Stimulated activated CD4-positive, alpha-beta T cell treated with anti-CD3 and anti-CD28 coated beads, TNF-alpha, amount 100 ng/mL, for 4 hours (primary cell): ENCODE measurements around the gene HSPG2.
"Not testable (repeated sequence)": the region's sequence is repeated elsewhere in the genome, so short reads cannot be mapped to it uniquely, and the experiment has no call there.

ENCODE experiments used
- DNase-seq, 3 experiments: peaks; one replicate each; pipeline ENCODE4 v3.0.0-alpha.2; 2020; ENCODE audit warnings: low read depth in 3 of 3

The HSPG2 gene

DNA sequence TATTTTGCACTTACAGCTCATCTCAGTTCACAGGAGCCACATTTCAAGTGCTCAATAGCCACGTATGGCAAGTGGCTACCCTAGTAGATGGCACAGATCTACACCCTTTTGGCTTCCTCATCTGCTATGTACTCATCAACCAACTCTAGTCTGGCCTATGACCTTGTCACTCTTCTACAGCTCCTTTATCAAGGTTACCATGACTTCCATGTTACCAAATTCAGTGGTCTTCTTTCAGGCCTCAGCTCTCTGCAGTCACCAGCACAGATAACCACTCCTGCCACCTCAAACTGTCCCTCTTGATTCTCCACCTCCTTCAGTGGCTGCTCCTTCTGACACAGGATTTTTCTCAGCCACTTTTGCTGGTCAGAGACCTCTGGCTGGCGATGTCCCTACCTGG, 142.5 kb downstream of the HSPG2 start:
- no peak for DNase-seq

DNA sequence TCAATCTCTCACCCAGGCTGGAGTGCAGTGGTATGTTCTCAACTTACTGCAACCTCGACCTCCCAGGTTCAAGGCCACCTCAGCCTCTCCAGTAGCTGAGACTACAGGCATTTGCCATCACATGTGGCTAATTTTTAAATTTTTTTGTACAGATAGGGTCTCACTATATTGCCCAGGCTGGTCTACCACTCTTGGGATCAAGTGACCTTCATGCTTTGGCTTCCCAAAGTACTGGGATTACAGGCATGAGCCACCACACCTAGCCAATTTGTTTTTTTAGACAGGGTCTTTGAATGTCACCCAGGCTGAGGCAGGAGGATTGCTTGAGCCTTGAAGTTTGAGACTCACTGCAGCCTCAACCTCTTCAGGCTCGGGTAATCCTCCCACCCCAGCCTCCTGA, 144.0 kb downstream of the HSPG2 start:
- no peak for DNase-seq

DNA sequence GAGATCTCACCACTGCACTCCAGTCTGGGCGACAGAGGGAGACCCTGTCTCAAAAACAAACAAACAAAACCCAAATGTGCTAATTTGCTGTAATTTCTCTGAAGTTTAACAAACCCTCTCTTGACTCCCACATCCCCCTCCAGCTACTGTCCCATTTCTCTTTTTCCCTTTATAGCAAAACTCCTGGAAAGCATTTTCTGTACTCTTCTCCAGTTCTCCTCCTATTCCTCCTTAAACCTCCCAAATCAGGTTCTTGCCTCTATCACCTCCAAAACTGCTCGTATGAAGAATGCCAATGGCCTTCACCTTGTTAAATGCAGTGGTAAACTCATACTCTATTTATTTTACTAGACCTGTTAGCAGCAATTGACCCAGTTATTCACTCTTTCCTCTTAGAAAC, 150.5 kb downstream of the HSPG2 start:
- DNase-seq: no peak

DNA sequence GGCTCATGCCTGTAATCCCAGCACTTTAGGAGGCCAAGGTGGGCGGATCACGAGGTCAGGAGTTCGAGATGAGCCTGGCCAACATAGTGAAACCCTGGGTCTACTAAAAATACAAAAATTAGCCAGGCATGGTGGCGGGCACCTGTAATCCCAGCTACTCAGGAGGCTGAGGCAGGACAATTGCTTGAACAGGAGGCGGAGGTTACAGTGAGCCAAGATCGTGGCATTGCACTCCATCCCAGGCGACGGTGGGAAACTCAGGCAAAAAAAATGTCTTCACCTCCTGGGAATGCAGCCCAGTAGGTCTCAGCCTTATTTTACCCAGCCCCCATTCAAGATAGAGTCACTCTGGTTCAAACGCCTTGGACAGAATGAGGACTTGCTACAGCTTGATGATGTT, 151.3 kb downstream of the HSPG2 start:
- not testable (repeated sequence) for DNase-seq

DNA sequence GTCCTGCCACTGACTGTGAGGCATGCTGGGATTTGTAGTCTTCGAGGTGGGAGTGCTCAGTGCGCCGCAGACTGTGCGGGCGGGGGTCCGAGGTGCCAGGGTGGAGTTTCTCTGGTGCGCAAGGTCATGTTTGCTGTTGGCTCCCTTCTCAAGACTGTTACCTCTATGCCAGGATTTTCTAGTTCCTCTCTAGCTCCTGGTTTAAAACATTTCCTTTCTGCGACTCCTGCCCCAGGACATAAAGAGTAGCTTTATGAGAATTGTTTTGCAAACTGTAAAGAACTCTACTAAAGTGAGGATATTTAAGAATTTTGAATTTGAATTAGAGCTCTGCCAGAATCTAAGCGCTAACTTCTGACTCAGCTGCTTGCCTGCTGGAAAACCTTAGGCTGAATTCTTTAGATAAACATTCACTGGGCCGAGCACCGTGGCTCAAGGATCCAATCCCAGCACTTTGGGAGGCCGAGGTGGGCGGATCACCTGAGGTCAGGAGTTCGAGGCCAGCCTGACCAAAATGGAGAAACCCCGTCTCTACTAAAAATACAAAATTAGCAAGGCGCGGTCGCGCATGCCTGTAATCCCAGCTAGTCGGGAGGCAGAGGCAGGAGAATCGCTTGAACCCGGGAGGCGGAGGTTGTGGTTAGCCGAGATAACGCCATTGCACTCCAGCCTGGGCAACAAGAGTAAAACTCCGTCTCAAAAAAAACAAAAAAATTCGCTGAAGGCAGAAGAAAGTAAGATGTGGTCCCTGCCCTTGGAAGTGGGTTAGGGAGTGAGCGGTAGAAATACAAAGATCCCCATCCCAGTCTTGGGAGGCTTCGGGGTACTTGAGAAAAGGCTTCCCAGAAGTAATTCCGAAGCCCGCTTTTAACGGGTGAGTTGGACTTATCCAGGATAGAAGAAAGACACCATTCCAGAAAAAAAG, 153.2 kb downstream of the HSPG2 start:
- DNase-seq: no peak

DNA sequence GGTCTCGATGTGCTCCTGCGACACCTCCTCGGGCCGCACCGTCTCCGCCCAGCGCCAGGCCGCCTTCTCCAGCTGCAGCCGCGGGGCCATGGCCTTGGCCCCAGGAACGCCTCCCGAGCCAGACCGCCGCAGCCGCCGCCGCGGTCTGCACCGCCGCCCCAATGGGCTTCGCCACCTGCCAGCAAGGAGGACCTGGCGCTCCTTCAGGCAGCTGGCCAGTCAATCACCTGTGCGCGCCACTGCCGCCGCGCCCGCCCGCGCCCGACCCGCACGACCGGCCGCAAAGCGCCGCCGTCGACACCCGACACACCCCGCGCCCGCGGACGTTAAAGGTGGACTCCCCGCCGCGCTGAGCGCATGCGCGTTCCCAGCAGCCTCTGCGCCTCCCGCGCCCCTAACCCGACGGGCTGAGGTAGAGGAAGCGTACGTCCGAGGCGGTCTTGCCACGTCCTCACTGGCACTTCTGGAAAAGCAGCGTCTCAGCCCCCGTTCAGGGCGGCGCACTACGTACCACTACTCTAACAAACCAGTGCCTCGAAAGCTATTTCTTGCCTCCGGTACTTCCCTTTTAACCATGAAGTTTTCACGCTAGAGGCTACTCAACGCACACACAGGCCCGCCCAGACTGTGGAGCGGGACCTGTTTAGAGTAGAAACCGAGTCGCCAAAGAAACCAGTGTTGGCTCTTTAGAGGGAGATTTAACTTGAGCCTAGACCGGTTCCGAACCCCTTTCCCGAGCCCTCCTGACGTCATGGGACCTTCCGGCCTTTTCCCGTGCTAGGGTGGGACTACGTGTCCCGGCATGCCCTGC, 154.0 kb downstream of the HSPG2 start, which contains the start of gene USP48:
Gene USP48, minus strand, starts transcription at position 282 of the 811 bp plus-strand sequence. Its CDS starts 192 bp downstream, at position 90.
- peak; percentile 92 to 94 (median 92) for DNase-seq

DNA sequence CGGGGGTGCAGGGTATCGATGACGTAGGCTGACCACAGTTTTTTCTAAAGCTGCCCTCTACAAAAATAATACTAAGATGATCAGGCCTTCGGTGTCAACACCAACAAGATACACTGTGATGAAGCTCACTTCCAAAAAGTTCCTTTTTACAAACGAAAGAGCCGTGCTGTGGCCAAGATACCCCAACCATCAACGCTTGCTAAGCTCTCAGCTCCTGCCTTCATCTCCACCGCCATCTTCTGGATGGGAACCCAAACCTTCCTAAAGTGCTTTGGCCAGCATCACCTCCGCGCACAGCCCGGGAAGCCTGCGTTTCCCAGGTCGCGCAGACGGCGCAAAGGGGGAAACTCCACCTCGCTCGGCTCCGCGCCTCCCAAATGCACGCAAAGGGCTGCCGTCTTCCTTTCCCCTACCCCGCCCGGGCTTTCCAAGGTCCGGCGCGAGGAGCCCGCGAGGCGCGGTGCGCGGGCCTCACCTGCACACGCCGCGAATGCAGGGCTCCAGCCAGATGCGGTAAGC, 154.7 kb downstream of the HSPG2 start:
- DNase-seq: peak in 1 of 3 experiments; percentile 20

DNA sequence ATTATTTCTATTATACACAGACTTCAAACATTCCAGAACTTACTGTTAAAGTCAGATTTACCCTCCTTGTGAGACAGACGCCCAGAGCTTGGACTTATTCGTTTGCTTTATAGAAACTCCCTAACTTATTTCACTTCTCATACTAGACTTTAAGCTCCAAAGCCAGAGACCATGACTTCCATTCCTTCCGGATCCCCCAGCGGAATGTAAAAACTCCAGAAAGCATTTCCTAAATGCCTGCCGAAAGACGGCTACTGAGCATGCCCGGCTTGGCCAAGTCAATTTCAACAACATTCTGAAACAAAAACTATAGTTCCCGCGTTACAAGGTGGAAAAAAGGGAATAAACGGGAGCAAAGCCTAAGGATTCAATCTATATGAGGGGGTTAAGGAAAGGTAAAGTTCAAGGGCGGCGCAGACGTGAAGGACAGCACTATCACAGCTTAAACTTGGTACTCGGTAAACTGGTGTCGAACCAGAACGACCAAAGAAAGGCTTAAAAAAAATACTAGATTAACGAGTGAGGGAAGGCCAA, 155.2 kb downstream of the HSPG2 start:
- DNase-seq: peak in 1 of 3 experiments; percentile 8

DNA sequence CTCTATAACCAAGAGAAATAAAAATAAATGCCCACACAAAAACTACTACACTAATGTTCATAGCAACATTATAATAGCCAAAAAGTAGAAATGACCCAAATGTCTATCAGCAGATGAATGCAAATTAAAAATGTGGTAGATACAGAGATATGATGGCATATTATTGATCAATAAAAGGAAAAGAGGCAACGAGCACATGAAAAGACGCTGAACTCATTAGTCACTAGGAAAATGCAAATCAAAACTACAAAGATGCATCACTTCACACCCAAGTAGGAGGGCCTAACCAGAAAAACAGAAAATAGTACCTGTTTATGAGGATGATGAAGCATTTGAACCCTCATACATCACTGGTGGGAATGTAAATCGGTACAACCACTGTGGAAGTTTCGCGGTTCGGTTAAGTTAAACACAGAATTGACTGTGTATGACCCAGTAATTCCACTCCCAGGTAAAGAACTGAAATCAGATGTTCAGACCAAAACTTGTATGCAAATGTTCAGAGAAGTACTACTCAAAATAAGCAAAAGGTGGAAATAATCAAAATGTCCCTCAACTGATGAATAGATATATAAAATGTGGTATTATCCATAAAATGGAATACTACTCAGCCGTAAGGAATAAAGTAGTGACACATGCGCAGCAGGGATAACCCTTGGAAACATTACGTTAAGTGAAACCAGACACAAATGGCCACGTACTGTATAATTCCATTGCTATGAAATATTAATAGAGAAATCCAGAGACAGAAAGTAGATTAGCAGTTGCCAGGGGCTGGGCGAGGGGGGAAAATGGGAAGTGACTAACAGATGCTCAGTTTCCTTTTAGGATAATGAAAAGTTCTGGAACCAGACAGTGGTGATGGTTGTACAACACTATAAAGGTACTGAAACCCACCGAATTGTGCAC, 157.2 kb downstream of the HSPG2 start:
- peak in 1 of 3 experiments; percentile 9 for DNase-seq

DNA sequence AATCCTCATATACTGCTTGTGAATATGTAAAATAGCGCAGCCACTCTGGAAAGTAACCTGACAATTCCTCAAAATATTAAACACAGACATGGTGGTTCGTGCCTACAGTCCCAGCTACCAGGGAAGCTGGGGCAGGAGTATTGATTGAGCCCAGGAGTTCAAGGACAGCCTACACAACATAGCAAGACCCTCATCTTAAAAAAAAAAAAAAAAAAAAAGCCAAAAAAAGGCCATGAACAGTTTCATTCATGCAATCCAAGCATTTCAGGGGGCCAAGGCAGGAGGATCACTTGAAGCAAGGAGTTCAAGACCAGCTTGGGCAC, 158.7 kb downstream of the HSPG2 start:
- no peak for DNase-seq

DNA sequence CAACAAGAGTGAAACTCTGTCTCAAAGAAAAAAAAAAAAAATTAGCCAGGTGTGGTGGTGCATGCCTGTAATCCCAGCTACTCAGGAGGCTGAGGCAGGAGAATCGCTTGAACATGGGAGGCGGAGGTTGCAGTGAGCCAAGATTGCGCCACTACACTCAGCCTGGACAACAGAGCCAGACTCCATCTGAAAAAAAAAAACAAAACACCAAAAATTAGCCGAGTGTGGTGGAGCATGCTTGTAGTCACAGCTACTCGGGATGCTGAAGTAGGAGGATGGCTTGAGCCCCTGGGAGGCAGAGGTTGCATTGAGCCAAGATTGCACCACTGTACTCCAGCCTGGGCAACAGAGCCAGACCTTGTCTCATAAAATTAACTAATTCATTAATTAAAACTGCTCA, 160.2 kb downstream of the HSPG2 start:
- not testable (repeated sequence) for DNase-seq

DNA sequence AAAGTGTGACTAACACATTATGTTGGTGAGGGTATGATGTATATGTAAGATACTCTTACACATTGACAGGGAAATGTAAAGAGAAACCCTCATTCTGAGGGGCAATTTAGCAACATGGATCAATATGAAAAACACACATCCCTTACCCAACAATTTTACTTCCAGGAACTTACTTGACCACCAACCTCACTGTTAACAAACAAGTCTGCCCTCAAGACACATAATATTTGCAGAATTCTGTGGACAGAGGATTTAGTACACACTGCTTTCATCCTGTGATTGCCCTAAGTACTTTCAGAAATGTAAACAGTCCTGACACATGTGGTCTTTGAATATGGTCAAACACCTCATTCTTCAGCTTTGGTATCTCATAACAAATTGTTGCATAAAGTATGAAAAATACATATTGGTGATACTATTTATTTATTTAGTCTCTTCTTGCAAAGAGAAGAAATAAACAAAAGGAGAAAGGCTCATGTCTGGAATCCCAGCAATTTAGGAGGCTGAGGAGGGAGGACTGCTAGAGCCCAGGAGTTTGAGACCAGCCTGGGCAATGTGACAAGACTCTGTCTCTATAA, 161.0 kb downstream of the HSPG2 start:
- DNase-seq: no peak

DNA sequence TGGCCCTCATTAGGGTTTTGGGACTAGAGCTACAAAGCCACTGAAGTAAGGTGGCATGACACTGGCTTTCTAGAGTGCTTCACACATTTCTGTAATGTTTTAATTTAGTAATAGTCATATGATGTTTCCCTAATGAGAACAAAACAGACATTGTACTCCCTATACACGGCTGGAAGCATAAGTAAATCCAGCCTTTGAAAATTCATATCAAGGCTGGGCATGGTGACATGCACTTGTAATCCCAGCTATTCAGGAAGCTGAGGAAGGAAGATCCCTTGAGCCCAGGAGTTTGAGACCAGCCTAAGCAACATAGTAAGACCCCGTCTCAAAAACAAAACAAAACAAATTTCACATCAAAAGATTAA, 161.6 kb downstream of the HSPG2 start:
- no peak for DNase-seq

DNA sequence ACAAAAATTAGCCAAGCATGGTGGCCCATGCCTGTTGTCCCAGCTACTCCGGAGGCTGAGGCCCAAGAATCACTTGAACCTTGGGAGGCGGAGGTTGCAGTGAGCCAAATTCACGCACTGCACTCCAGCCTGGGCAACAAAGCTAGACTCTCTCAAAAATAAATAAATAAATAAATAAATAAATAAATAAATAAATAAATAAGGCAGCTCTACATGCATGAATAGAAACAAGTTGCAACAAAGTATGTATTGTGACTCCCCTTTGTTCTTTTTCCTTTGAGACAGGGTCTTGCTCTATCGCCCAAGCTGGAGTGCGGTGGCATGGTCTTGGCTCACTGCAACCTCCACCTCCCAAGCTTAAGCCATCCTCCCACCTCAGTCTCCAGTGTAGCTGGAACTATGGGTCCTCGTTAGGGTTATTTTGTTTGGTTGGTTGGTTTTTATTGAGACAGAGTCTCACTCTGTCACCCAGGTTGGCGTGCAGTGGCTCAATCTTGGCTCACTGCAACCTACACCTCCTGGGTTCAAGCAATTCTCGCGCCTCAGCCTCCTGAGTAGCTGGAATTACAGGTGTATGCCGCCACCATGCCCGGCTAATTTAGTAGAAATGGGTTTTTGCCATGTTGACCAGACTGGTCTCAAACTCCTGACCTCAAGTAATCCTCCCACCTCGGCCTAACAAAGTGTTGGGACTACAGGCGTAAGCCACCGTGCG, 162.1 kb downstream of the HSPG2 start:
- no peak for DNase-seq

DNA sequence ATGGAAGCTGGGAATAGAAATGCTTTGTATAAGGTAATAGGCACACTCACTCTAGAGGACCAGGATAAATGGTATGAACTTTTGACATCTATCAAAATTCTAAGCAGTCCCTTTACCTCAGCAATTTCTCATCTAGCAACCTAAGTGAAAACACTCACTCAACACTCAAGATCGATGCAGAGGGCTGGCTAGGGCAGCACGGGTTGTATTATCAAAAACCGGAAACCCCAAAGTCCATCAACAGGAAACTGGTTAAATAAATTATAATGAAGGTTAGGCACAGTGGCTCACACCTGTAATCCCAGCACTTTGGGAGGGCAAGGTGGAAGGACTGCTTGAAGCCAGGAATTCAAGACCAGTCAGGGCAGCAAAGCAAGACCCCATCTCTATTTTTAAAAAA, 163.5 kb downstream of the HSPG2 start:
- no peak for DNase-seq
